H9 (cell line): ENCODE results near the gene EPB41L5. TPM values are rescaled to one million over a fixed set of nuclear protein-coding genes. Genes with fewer than 3 reads are reported as not detected.

Experiments used
- DNase-seq: peaks from one replicate; pipeline ENCODE4 v3.0.0-alpha.2; 2017
- H2AFZ ChIP-seq: one replicate; pipeline ENCODE4 v1.6.1; 2013; ENCODE audit warnings: mild to moderate bottlenecking, low read length, control low read depth, moderate library complexity
- H2AK5ac ChIP-seq: 2 replicates; pipeline ENCODE4 v1.6.1; 2013; ENCODE audit warnings: low read length, control low read depth, mixed read lengths; ENCODE audit not compliant: insufficient read length
- H2BK120ac ChIP-seq: one replicate; pipeline ENCODE4 v1.6.1; 2013; ENCODE audit warnings: low read depth, mild to moderate bottlenecking, low read length, control low read depth, inconsistent platforms; ENCODE audit not compliant: poor library complexity, severe bottlenecking
- H2BK12ac ChIP-seq: 2 replicates; pipeline ENCODE4 v1.6.1; 2013; ENCODE audit warnings: low read length, control low read depth, mixed read lengths, low read depth; ENCODE audit not compliant: insufficient read length
- H2BK15ac ChIP-seq: 2 replicates; pipeline ENCODE4 v1.6.1; 2013; ENCODE audit warnings: low read depth, low read length, control low read depth
- H2BK20ac ChIP-seq: one replicate; pipeline ENCODE4 v1.6.1; 2013; ENCODE audit warnings: low read depth, mild to moderate bottlenecking, low read length, control low read depth, inconsistent platforms; ENCODE audit not compliant: poor library complexity, severe bottlenecking
- H2BK5ac ChIP-seq: 2 replicates; pipeline ENCODE4 v1.6.1; 2013; ENCODE audit warnings: low read length, control low read depth, mixed read lengths; ENCODE audit not compliant: insufficient read length
- H3K14ac ChIP-seq: 2 replicates; pipeline ENCODE4 v1.6.1; 2013; ENCODE audit warnings: low read length, control low read depth; ENCODE audit not compliant: insufficient read depth
- H3K18ac ChIP-seq: 2 replicates; pipeline ENCODE4 v1.6.1; 2013; ENCODE audit warnings: low read depth, mild to moderate bottlenecking, mixed read lengths, low read length, control low read depth; ENCODE audit not compliant: insufficient read length
- H3K23ac ChIP-seq: 2 replicates; pipeline ENCODE4 v1.6.1; 2013; ENCODE audit warnings: low read length, control low read depth, mixed read lengths, low read depth; ENCODE audit not compliant: insufficient read length
- H3K23me2 ChIP-seq: 2 replicates; pipeline ENCODE4 v1.6.1; 2013; ENCODE audit warnings: low read depth, mild to moderate bottlenecking, mixed read lengths, low read length, control low read depth; ENCODE audit not compliant: insufficient read length, poor library complexity, severe bottlenecking
- H3K27ac ChIP-seq: 2 replicates; pipeline ENCODE4 v1.5.1; 2013; ENCODE audit warnings: low read length, control low read depth, mixed read lengths, low read depth; ENCODE audit not compliant: insufficient read length
- H3K27me3 ChIP-seq: 2 replicates; pipeline ENCODE4 v1.6.1; 2013; ENCODE audit warnings: low read length, control low read depth, inconsistent platforms; ENCODE audit not compliant: insufficient read depth
- H3K4ac ChIP-seq: 2 replicates; pipeline ENCODE4 v1.6.1; 2013; ENCODE audit warnings: low read depth, mild to moderate bottlenecking, control low read depth, inconsistent platforms, low read length, moderate library complexity
- H3K4me1 ChIP-seq: 2 replicates; pipeline ENCODE4 v1.6.1; 2013; ENCODE audit warnings: low read length, control low read depth, inconsistent platforms; ENCODE audit not compliant: insufficient read depth
- H3K4me2 ChIP-seq: 2 replicates; pipeline ENCODE4 v1.6.1; 2013; ENCODE audit warnings: low read length, control low read depth, mixed read lengths; ENCODE audit not compliant: insufficient read length, insufficient read depth
- H3K56ac ChIP-seq: 2 replicates; pipeline ENCODE4 v1.6.1; 2013; ENCODE audit warnings: low read depth, mild to moderate bottlenecking, mixed read lengths, low read length, control low read depth; ENCODE audit not compliant: insufficient read length
- H3K79me1 ChIP-seq: 2 replicates; pipeline ENCODE4 v1.6.1; 2013; ENCODE audit warnings: low read depth, mild to moderate bottlenecking, moderate library complexity, low read length, control low read depth, inconsistent platforms; ENCODE audit not compliant: insufficient read depth, poor library complexity, severe bottlenecking
- H3K79me2 ChIP-seq: 2 replicates; pipeline ENCODE4 v1.6.1; 2013; ENCODE audit warnings: low read length, control low read depth, inconsistent platforms; ENCODE audit not compliant: insufficient read depth
- H3K9ac ChIP-seq: 2 replicates; pipeline ENCODE4 v1.6.1; 2013; ENCODE audit warnings: low read length, control low read depth, mixed read lengths; ENCODE audit not compliant: insufficient read length; ENCODE audit errors: extremely low read depth
- H3K9me3 ChIP-seq: one replicate; pipeline ENCODE4 v1.6.1; 2013; ENCODE audit warnings: low read depth, low read length, inconsistent platforms; ENCODE audit not compliant: control insufficient read depth
- H3T11ph ChIP-seq: one replicate; pipeline ENCODE4 v1.6.1; 2013; ENCODE audit warnings: mild to moderate bottlenecking, low read length, control low read depth, inconsistent platforms
- H4K20me1 ChIP-seq: one replicate; pipeline ENCODE4 v1.6.1; 2013; ENCODE audit not compliant: control insufficient read depth, insufficient read length, insufficient read depth
- H4K5ac ChIP-seq: 2 replicates; pipeline ENCODE4 v1.6.1; 2013; ENCODE audit warnings: low read depth, mild to moderate bottlenecking, mixed read lengths, low read length, control low read depth; ENCODE audit not compliant: insufficient read length
- H4K8ac ChIP-seq: replicated peaks from 2 replicates; pipeline ENCODE4 v1.6.1; 2013; ENCODE audit warnings: low read length, control low read depth, mixed read lengths, low read depth; ENCODE audit not compliant: insufficient read length
- H4K91ac ChIP-seq: 2 replicates; pipeline ENCODE4 v1.6.1; 2013; ENCODE audit warnings: low read depth, mild to moderate bottlenecking, moderate library complexity, mixed read lengths, low read length, control low read depth; ENCODE audit not compliant: insufficient read length
- H3K27ac Mint-ChIP-seq, 3 experiments: 2 replicates in 2 of 3; 3 replicates in 1 of 3; pipeline ENCODE4 v1.8.0; 2020 to 2021; ENCODE audit warnings: mixed read lengths in 3 of 3, mild to moderate bottlenecking in 1 of 3, moderate library complexity in 1 of 3
- H3K27me3 Mint-ChIP-seq: 2 replicates; pipeline ENCODE4 v1.8.0; 2021; ENCODE audit warnings: low read depth, mild to moderate bottlenecking, moderate library complexity, mixed read lengths
- H3K36me3 Mint-ChIP-seq, 3 experiments: 2 replicates in 2 of 3; 3 replicates in 1 of 3; pipeline ENCODE4 v1.8.0; 2020 to 2021; ENCODE audit warnings: low read depth in 3 of 3, mixed read lengths in 3 of 3; ENCODE audit not compliant: insufficient read depth in 1 of 3
- H3K4me1 Mint-ChIP-seq, 2 experiments: 2 replicates each; pipeline ENCODE4 v1.8.0; 2020; ENCODE audit warnings: mixed read lengths in 2 of 2
- H3K4me3 Mint-ChIP-seq, 2 experiments: 2 replicates in 1 of 2; 3 replicates in 1 of 2; pipeline ENCODE4 v1.8.0; 2020 to 2021; ENCODE audit warnings: mild to moderate bottlenecking in 2 of 2, mixed read lengths in 2 of 2, moderate library complexity in 1 of 2
- H3K9me3 Mint-ChIP-seq, 2 experiments: 2 replicates in 1 of 2; 3 replicates in 1 of 2; pipeline ENCODE4 v1.8.0; 2020; ENCODE audit warnings: mild to moderate bottlenecking in 2 of 2, mixed read lengths in 2 of 2, moderate library complexity in 1 of 2
- CTCF ChIP-seq: fragments of 200-600 bp; sonication (generic); conservative IDR thresholded peaks from 3 replicates; pipeline ENCODE4 v1.8.0; 2021; ENCODE audit warnings: antibody characterized with exemption, mild to moderate bottlenecking
- WGBS: extraction: QIAGEN DNeasy Blood & Tissue Kit; methylation state at CpG from one replicate; pipeline ENCODE4 v1.1.7; 2013; ENCODE audit warnings: missing lambda C conversion rate, low lambda C conversion rate, mixed read lengths; ENCODE audit not compliant: insufficient read length; ENCODE audit errors: extremely low coverage; 5-methylcytosine and 5-hydroxymethylcytosine counted together
- total RNA-seq: library from RNA; stranded (reverse); gene quantifications from 2 replicates; pipeline ENCODE4 v1.2.1, GENCODE V29; 2021

Gene EPB41L5
- total RNA-seq, 1 experiment from 2014 or later = 40.4 TPM

- Histone ChIP-seq H3T11ph (no peak overlapping the region), H3K23ac (no peak overlapping the region), H3K4ac (no peak overlapping the region), H3K4me1 (peaks cover 4% of the 10 kb centered on the region), H3K56ac (no peak overlapping the region), H4K91ac (no peak overlapping the region), H2BK12ac (no peak overlapping the region), H3K23me2 (no peaks in the 10 kb centered on the region), H2AFZ (no peak overlapping the region), H3K4me2 (no peak overlapping the region), H2BK5ac (no peak overlapping the region), H4K20me1 (no peaks in the 10 kb centered on the region), H3K14ac (no peak overlapping the region), H3K79me2 (no peaks in the 10 kb centered on the region), H4K8ac (no peak overlapping the region), H3K9ac (no peak overlapping the region), H3K9me3 (no peaks in the 10 kb centered on the region), H3K18ac (no peak overlapping the region), H2BK120ac (no peak overlapping the region), H2BK15ac (no peak overlapping the region), H2BK20ac (no peak overlapping the region), H3K27ac (no peak overlapping the region), H4K5ac (no peak overlapping the region), H2AK5ac (no peak overlapping the region), H3K27me3 (no peaks in the 10 kb centered on the region), H3K79me1 (no peaks in the 10 kb centered on the region)
- H3K4me1 Mint-ChIP-seq = peaks cover 16 to 23% of the 10 kb centered on the region in 2 experiments
- H3K27ac Mint-ChIP-seq = no peak overlapping the region
- H3K4me3 Mint-ChIP-seq = no peak overlapping the region
- H3K36me3 Mint-ChIP-seq = peaks cover 0 to 4% (median 1%) of the 10 kb centered on the region in 3 experiments; a peak in 3 of 7 replicates
- no peaks in the 10 kb centered on the region for H3K9me3 Mint-ChIP-seq
- no peaks in the 10 kb centered on the region for H3K27me3 Mint-ChIP-seq
- no peak for TF ChIP-seq CTCF
- DNase-seq = no peak
- WGBS = no CpG with 5 or more reads among the region's 3 CpGs
Observed at GRCh38 chr2:120176526-120176925, 163.6 kb downstream of the EPB41L5 start.
